SK-N-SH treated with all-trans-retinoic acid at 6 μM for 48 hours (cell line): ENCODE results near the gene SSTR1.

Experiments used
- ATAC-seq: fragments of 200-7000 bp; cut with Tn5 transposase; 3 replicates; pipeline ENCODE4 v1.9.1; 2020; ENCODE audit warnings: mild to moderate bottlenecking, moderate library complexity
- ARNTL ChIP-seq: fragments of 450-650 bp; formaldehyde crosslinking; IDR thresholded peaks from 2 replicates; pipeline ENCODE4 v1.5.0; 2020; ENCODE audit warnings: low read depth, mild to moderate bottlenecking, moderate library complexity, borderline replicate concordance
- BACH2 ChIP-seq: fragments of 250-450 bp; sonication (Bioruptor Pico); IDR thresholded peaks from 2 replicates; pipeline ENCODE4 v1.9.0; 2021; ENCODE audit warnings: mild to moderate bottlenecking, borderline replicate concordance
- CREB5 ChIP-seq: fragments of 250-450 bp; sonication (Bioruptor Pico); IDR thresholded peaks from 2 replicates; pipeline ENCODE4 v1.5.1; 2020; ENCODE audit warnings: low read depth, mild to moderate bottlenecking, moderate library complexity
- CSDC2 ChIP-seq: fragments of 250-450 bp; sonication (Bioruptor Pico); IDR thresholded peaks from 2 replicates; pipeline ENCODE4 v1.5.0; 2020; ENCODE audit warnings: mild to moderate bottlenecking, moderate library complexity
- ESRRG ChIP-seq: fragments of 250-450 bp; sonication (Bioruptor Pico); IDR thresholded peaks from 2 replicates; pipeline ENCODE4 v1.6.1; 2021; ENCODE audit warnings: mild to moderate bottlenecking
- GLIS3 ChIP-seq: fragments of 250-450 bp; sonication (Bioruptor Pico); IDR thresholded peaks from 2 replicates; pipeline ENCODE4 v1.5.0; 2020; ENCODE audit warnings: mild to moderate bottlenecking, moderate library complexity
- ISL1 ChIP-seq: fragments of 250-450 bp; sonication (Bioruptor Pico); IDR thresholded peaks from 2 replicates; pipeline ENCODE4 v2.1.2; 2022; ENCODE audit warnings: mild to moderate bottlenecking, moderate library complexity
- OSR1 ChIP-seq: fragments of 250-450 bp; sonication (Bioruptor Pico); IDR thresholded peaks from 2 replicates; pipeline ENCODE4 v1.8.0; 2022; ENCODE audit warnings: moderate library complexity, mild to moderate bottlenecking, inconsistent platforms
- POU6F1 ChIP-seq: fragments of 250-450 bp; sonication (Bioruptor Pico); IDR thresholded peaks from 2 replicates; pipeline ENCODE4 v1.8.0; 2021; ENCODE audit warnings: low read depth, mild to moderate bottlenecking, moderate library complexity, borderline replicate concordance
- RARB ChIP-seq: fragments of 250-450 bp; sonication (Bioruptor Pico); IDR thresholded peaks from 2 replicates; pipeline ENCODE4 v1.8.0; 2021; ENCODE audit warnings: mild to moderate bottlenecking, moderate library complexity
- SNAI2 ChIP-seq: fragments of 250-450 bp; sonication (Bioruptor Pico); IDR thresholded peaks from 2 replicates; pipeline ENCODE4 v1.5.0; 2020; ENCODE audit warnings: mild to moderate bottlenecking, moderate library complexity
- TCF4 ChIP-seq: fragments of 250-450 bp; sonication (Bioruptor Pico); IDR thresholded peaks from 2 replicates; pipeline ENCODE4 v1.8.0; 2021; ENCODE audit warnings: mild to moderate bottlenecking, moderate library complexity, borderline replicate concordance
- TOX ChIP-seq: fragments of 250-450 bp; sonication (Bioruptor Pico); IDR thresholded peaks from 2 replicates; pipeline ENCODE4 v1.8.0; 2021; ENCODE audit warnings: mild to moderate bottlenecking, moderate library complexity, borderline replicate concordance
- ZC3H10 ChIP-seq: fragments of 250-450 bp; sonication (Bioruptor Pico); IDR thresholded peaks from 2 replicates; pipeline ENCODE4 v1.5.1; 2021; ENCODE audit warnings: mild to moderate bottlenecking, moderate library complexity
- ZFP3 ChIP-seq: fragments of 250-450 bp; sonication (Bioruptor Pico); IDR thresholded peaks from 2 replicates; pipeline ENCODE4 v1.5.0; 2020; ENCODE audit warnings: mild to moderate bottlenecking, moderate library complexity
- ZFP30 ChIP-seq: fragments of 450-650 bp; formaldehyde crosslinking; IDR thresholded peaks from 2 replicates; pipeline ENCODE4 v1.5.0; 2022; ENCODE audit warnings: mild to moderate bottlenecking, moderate library complexity
- ZNF565 ChIP-seq: fragments of 450-650 bp; formaldehyde crosslinking; conservative IDR thresholded peaks from 2 replicates; pipeline ENCODE4 v1.5.0; 2020; ENCODE audit warnings: low read depth, mild to moderate bottlenecking, moderate library complexity
- ZNF70 ChIP-seq: fragments of 450-650 bp; formaldehyde crosslinking; IDR thresholded peaks from 2 replicates; pipeline ENCODE4 v1.5.0; 2020; ENCODE audit warnings: mild to moderate bottlenecking, moderate library complexity
- ZNF8 ChIP-seq: fragments of 450-650 bp; formaldehyde crosslinking; IDR thresholded peaks from 2 replicates; pipeline ENCODE4 v1.5.0; 2020; ENCODE audit warnings: mild to moderate bottlenecking, moderate library complexity
- TF ChIP-seq, protein P1 (sequence below): fragments of 250-450 bp; sonication (Bioruptor Pico); IDR thresholded peaks from 2 replicates; pipeline ENCODE4 v1.5.1; 2021; ENCODE audit warnings: mild to moderate bottlenecking, moderate library complexity
- TF ChIP-seq, protein P2 (sequence below): fragments of 250-450 bp; sonication (Bioruptor Pico); IDR thresholded peaks from 2 replicates; pipeline ENCODE4 v1.8.0; 2020; ENCODE audit warnings: mild to moderate bottlenecking, moderate library complexity, borderline replicate concordance
- TF ChIP-seq, protein P3 (sequence below): fragments of 250-450 bp; sonication (Bioruptor Pico); IDR thresholded peaks from 2 replicates; pipeline ENCODE4 v1.5.0; 2020; ENCODE audit warnings: mild to moderate bottlenecking, moderate library complexity

SSTR1 gene

GRCh38 chr14:38203929-38204718 is 3.6 kb upstream of the SSTR1 start:
- ATAC-seq, result no peak
- TF ChIP-seq TOX (no peak), BACH2 (CRISPR knock-in tag) (no peak), OSR1 (CRISPR knock-in tag) (no peak), ZNF565 (no peak), ZNF8 (CRISPR knock-in tag) (no peak), ESRRG (no peak), ISL1 (CRISPR knock-in tag) (no peak), ARNTL (CRISPR knock-in tag) (no peak), TCF4 (CRISPR knock-in tag) (no peak), CREB5 (CRISPR knock-in tag) (no peak), ZFP3 (CRISPR knock-in tag) (no peak)
- TF ChIP-seq, all 23 proteins: peak for 0

GRCh38 chr14:38204719-38205115 is 3.0 kb upstream of the SSTR1 start:
- no peak for ATAC-seq
- TF ChIP-seq ISL1 (CRISPR knock-in tag) (no peak), RARB (CRISPR knock-in tag) (no peak), BACH2 (CRISPR knock-in tag) (no peak), SNAI2 (CRISPR knock-in tag) (no peak), ZNF565 (no peak), ZNF70 (CRISPR knock-in tag) (no peak), ZC3H10 (no peak), ZFP3 (CRISPR knock-in tag) (no peak), GLIS3 (CRISPR knock-in tag) (no peak)
- TF ChIP-seq, protein P1, sequence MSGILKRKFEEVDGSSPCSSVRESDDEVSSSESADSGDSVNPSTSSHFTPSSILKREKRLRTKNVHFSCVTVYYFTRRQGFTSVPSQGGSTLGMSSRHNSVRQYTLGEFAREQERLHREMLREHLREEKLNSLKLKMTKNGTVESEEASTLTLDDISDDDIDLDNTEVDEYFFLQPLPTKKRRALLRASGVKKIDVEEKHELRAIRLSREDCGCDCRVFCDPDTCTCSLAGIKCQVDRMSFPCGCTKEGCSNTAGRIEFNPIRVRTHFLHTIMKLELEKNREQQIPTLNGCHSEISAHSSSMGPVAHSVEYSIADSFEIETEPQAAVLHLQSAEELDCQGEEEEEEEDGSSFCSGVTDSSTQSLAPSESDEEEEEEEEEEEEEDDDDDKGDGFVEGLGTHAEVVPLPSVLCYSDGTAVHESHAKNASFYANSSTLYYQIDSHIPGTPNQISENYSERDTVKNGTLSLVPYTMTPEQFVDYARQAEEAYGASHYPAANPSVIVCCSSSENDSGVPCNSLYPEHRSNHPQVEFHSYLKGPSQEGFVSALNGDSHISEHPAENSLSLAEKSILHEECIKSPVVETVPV (CRISPR knock-in tag), result no peak

DNA sequence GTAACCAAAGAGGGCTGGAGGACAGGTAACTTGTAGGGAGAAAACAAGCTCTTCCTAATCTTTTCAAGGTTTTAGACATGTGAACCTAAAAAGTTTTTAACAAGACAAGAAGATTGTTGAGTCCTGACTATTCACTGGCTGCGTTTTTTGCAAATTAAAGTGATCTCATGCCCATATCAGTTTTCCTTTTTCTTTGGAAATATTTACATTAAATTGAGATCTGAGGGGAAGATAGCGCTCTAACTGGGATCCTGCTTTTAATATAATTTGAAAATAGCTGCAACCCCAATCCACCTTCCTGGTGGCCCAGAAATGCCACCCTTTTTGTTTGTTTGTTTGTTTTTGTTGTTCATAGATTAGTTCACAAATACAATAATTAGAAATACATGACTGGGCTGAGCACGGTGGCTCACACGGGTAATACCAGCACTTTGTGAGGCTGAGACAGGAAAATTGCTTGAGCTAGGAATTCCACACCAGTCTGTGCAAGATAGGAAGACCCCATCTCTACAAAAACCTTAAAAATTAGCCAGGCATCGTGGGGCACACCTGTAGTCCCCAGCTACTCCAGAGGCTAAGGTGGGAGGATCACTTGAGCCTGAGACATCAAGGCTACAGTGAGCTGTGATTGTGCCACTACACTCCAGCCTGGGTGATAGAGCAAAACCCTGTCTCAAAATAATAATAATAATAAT is 2.4 kb upstream of the SSTR1 start:
- no peak for ATAC-seq

More for the DNA sequence above, 2.4 kb upstream of the SSTR1 start:
- TF ChIP-seq ZNF565 (no peak), BACH2 (CRISPR knock-in tag) (no peak), ZC3H10 (no peak), POU6F1 (CRISPR knock-in tag) (no peak), ARNTL (CRISPR knock-in tag) (no peak), ZFP3 (CRISPR knock-in tag) (no peak), ESRRG (no peak), CSDC2 (no peak), ZFP30 (no peak), ZNF70 (CRISPR knock-in tag) (no peak), ISL1 (CRISPR knock-in tag) (no peak)
- TF ChIP-seq, protein P2, sequence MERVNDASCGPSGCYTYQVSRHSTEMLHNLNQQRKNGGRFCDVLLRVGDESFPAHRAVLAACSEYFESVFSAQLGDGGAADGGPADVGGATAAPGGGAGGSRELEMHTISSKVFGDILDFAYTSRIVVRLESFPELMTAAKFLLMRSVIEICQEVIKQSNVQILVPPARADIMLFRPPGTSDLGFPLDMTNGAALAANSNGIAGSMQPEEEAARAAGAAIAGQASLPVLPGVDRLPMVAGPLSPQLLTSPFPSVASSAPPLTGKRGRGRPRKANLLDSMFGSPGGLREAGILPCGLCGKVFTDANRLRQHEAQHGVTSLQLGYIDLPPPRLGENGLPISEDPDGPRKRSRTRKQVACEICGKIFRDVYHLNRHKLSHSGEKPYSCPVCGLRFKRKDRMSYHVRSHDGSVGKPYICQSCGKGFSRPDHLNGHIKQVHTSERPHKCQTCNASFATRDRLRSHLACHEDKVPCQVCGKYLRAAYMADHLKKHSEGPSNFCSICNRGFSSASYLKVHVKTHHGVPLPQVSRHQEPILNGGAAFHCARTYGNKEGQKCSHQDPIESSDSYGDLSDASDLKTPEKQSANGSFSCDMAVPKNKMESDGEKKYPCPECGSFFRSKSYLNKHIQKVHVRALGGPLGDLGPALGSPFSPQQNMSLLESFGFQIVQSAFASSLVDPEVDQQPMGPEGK, result no peak
- TF ChIP-seq, protein P3, sequence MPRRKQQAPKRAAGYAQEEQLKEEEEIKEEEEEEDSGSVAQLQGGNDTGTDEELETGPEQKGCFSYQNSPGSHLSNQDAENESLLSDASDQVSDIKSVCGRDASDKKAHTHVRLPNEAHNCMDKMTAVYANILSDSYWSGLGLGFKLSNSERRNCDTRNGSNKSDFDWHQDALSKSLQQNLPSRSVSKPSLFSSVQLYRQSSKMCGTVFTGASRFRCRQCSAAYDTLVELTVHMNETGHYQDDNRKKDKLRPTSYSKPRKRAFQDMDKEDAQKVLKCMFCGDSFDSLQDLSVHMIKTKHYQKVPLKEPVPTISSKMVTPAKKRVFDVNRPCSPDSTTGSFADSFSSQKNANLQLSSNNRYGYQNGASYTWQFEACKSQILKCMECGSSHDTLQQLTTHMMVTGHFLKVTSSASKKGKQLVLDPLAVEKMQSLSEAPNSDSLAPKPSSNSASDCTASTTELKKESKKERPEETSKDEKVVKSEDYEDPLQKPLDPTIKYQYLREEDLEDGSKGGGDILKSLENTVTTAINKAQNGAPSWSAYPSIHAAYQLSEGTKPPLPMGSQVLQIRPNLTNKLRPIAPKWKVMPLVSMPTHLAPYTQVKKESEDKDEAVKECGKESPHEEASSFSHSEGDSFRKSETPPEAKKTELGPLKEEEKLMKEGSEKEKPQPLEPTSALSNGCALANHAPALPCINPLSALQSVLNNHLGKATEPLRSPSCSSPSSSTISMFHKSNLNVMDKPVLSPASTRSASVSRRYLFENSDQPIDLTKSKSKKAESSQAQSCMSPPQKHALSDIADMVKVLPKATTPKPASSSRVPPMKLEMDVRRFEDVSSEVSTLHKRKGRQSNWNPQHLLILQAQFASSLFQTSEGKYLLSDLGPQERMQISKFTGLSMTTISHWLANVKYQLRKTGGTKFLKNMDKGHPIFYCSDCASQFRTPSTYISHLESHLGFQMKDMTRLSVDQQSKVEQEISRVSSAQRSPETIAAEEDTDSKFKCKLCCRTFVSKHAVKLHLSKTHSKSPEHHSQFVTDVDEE (CRISPR knock-in tag), result no peak
- TF ChIP-seq, protein P1 (CRISPR knock-in tag), result no peak
